Measurements from ENCODE around the gene DAPK2.
"Not testable (repeated sequence)": the region's sequence is repeated elsewhere in the genome, so short reads cannot be mapped to it uniquely, and the experiment has no call there.

DAPK2 gene

DNA sequence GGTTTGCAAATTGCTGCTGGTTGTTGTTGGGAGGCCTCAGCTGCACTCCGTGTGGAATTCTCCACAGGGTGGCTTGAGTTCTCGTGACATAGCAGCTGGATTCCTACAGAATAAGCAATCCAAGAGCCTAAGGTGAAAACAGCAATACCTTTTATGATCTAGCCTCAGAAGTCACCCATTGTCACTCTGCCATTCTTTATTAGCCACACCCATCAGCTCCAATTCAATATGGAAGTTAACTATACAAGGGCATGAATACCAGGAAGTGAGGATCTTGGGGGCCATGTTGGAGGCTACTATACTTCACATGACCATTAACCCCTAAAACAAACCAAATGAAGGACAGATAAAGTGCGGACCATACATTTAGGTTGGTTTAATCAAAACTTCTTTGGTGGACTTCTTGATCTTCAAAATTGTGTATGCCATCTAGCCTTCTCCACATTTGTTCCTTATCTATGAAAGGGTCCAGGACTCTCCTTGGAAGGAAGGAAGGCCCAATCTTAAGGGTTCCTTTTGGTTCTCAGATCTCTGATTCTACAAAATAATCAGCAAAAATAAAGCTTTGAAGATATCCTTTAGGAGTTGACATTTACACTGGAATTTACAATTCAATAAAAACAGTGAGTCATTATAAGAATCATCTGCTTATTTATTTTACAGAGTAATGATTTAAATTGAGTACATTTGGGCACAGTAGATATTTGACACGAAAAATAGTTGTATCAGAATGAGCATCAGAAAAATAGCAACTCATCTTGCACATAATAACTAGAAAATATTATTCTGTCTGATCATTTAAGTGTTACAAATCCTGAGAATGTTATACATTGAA, 25.9 kb upstream of the DAPK2 start:
- H3K4me1 ChIP-seq (ENCODE audit: control insufficient read depth, insufficient read depth, low read length) = peaks cover 15% of the 10 kb centered on the region
- no peaks in the 10 kb centered on the region for H3K9me3 ChIP-seq (ENCODE audit: control insufficient read depth, low read length)
- no peaks in the 10 kb centered on the region for H3K27me3 ChIP-seq (ENCODE audit: control insufficient read depth, insufficient read depth, low read length)
- H3K4me3 ChIP-seq (ENCODE audit: low read length) = no peak overlapping the region
- H3K36me3 ChIP-seq (ENCODE audit: control insufficient read depth, insufficient read depth, low read length) = no peaks in the 10 kb centered on the region
- H3K9ac ChIP-seq (ENCODE audit: low read length) = no peak overlapping the region

DNA sequence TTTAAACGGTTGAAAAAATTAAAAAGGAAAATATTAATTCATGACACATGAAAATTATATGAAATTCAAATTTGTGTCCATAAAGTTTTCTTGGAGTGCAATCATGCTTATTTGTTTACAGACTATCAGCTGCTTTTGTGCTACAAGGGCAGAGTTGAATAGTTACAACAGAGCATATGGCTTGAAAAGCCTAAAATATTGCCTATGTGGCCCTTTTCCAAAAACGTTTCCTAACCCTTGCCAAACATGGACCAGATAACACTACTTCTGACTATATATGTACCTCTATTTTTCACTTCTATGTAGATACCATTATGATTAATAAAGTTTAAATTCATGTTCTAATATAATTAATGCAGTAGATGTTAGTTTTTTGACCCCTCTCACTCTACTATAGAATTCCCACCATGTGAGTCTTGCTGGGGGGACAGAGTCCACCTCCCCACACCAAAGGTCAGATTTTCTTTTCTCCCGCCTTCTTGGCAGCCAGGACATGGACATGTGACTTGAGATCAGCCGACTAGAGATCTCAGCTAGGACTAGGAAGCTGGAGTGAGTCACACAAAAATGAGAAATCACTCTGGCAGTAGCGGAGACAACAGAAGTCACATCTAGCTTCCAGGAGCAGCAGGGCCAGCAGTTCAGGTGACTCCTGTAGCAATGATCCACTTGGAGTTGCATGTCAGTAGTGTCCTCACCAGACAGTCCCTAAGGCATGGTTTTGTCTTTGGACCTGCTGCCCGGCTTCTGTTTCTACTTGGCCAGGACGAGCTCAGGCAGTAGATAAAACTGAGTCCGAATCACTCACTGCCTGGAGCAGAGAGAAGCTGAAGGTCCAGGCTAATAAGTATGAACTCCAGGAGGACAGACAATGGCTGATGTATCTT, 24.9 kb upstream of the DAPK2 start:
- no peaks in the 10 kb centered on the region for H3K36me3 ChIP-seq (ENCODE audit: control insufficient read depth, insufficient read depth, low read length)
- H3K27me3 ChIP-seq (ENCODE audit: control insufficient read depth, insufficient read depth, low read length) = no peaks in the 10 kb centered on the region
- no peaks in the 10 kb centered on the region for H3K9me3 ChIP-seq (ENCODE audit: control insufficient read depth, low read length)
- H3K4me1 ChIP-seq (ENCODE audit: control insufficient read depth, insufficient read depth, low read length) = peaks cover 15% of the 10 kb centered on the region
- H3K9ac ChIP-seq (ENCODE audit: low read length) = no peak overlapping the region
- H3K4me3 ChIP-seq (ENCODE audit: low read length) = no peak overlapping the region

DNA sequence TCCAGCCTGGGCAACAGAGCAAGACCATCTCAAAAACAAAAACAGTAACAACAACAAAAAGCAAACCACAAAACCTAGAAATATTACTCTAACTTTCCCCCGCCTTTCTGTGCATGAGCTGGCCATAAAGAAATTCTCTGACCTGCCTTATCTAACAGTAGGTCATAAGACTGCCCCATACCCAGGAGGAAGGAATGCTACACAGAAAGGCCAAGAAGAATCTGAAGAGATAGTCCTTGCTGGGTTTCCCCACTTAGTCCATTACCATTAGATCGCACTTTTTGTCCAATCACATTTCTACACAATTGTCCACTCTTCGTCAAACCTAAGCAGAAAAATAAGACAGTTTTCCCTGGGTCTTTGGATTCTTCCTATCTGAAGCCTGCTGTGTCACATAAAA, 23.8 kb upstream of the DAPK2 start:
- Histone ChIP-seq H3K36me3 (ENCODE audit: control insufficient read depth, insufficient read depth, low read length) (no peaks in the 10 kb centered on the region), H3K9me3 (ENCODE audit: control insufficient read depth, low read length) (no peaks in the 10 kb centered on the region), H3K9ac (ENCODE audit: low read length) (no peak overlapping the region), H3K4me3 (ENCODE audit: low read length) (no peak overlapping the region), H3K4me1 (ENCODE audit: control insufficient read depth, insufficient read depth, low read length) (peaks cover 15% of the 10 kb centered on the region), H3K27me3 (ENCODE audit: control insufficient read depth, insufficient read depth, low read length) (no peaks in the 10 kb centered on the region)

DNA sequence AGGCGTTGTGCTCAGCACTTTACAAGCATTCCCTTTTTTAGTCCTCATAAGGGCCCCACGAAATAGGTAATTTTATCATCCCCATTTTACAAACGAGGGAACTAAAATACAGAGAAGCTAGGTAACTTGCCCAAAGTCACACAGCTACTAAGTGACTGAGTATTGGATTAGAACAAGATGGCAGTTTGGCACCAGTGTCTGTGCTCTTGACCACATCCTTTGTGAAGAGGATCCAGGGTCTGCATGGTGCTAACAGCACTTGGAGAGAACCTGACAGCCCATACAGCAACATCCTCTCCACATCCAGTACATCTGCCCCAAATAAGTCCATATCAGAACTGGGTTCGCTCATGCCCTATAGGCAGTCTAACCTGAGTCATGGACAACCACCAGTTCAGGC, 21.8 kb upstream of the DAPK2 start:
- H3K4me1 ChIP-seq (ENCODE audit: control insufficient read depth, insufficient read depth, low read length) = peaks cover 15% of the 10 kb centered on the region
- no peak overlapping the region for H3K4me3 ChIP-seq (ENCODE audit: low read length)
- H3K9me3 ChIP-seq (ENCODE audit: control insufficient read depth, low read length) = no peaks in the 10 kb centered on the region
- no peak overlapping the region for H3K9ac ChIP-seq (ENCODE audit: low read length)
- no peaks in the 10 kb centered on the region for H3K36me3 ChIP-seq (ENCODE audit: control insufficient read depth, insufficient read depth, low read length)
- H3K27me3 ChIP-seq (ENCODE audit: control insufficient read depth, insufficient read depth, low read length) = no peaks in the 10 kb centered on the region

DNA sequence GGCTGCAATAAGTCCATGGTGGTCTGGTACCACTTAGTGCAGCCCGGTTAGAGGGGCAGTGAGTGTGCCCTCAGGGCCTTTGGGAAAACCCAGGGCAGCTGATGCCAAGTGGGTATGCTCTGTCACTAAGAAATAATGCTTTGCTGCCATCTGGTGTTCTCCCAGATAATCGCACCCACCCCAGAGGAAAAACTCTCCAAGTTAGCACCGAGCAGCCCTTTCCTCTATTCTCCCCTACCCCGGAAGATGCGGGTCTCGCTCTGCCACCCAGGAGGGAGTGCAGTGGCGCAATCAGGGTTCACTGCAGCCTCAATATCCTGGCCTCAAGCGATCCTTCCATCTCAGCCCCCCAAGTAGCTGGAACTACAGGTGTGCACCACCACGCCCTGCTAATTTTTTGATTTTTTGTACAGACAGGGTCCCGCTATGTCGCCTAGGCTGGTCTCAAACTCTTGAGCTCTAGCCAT, 21.3 kb upstream of the DAPK2 start:
- Histone ChIP-seq H3K4me1 (ENCODE audit: control insufficient read depth, insufficient read depth, low read length) (peaks cover 15% of the 10 kb centered on the region), H3K4me3 (ENCODE audit: low read length) (no peak overlapping the region), H3K9ac (ENCODE audit: low read length) (no peak overlapping the region)

DNA sequence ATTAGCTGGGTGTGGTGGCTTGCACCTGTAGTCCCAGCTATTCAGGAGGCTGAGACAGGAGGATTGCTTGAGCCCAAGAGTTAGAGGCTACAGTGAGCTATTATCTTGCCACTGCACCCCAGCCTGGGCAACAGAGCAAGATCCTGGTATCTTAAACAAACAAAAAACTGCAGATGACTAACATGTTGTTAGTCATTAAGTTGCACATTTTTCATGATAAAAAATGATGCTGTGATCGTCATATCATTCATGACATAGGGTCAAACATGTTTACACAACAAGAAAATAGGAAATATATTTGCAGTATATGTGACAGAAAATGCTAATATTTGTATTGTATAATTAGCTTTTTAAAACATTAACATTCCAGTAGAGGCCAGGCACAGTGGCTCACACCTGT, 20.2 kb upstream of the DAPK2 start:
- H3K9ac ChIP-seq (ENCODE audit: low read length) = no peak overlapping the region
- no peaks in the 10 kb centered on the region for H3K27me3 ChIP-seq (ENCODE audit: control insufficient read depth, insufficient read depth, low read length)
- no peaks in the 10 kb centered on the region for H3K36me3 ChIP-seq (ENCODE audit: control insufficient read depth, insufficient read depth, low read length)
- H3K4me3 ChIP-seq (ENCODE audit: low read length) = no peak overlapping the region
- H3K9me3 ChIP-seq (ENCODE audit: control insufficient read depth, low read length) = no peaks in the 10 kb centered on the region
- peaks cover 6% of the 10 kb centered on the region for H3K4me1 ChIP-seq (ENCODE audit: control insufficient read depth, insufficient read depth, low read length)

More for the DNA sequence above, 21.3 kb upstream of the DAPK2 start:
- Histone ChIP-seq H3K9me3 (ENCODE audit: control insufficient read depth, low read length) (no peaks in the 10 kb centered on the region), H3K36me3 (ENCODE audit: control insufficient read depth, insufficient read depth, low read length) (no peaks in the 10 kb centered on the region), H3K27me3 (ENCODE audit: control insufficient read depth, insufficient read depth, low read length) (no peaks in the 10 kb centered on the region)

DNA sequence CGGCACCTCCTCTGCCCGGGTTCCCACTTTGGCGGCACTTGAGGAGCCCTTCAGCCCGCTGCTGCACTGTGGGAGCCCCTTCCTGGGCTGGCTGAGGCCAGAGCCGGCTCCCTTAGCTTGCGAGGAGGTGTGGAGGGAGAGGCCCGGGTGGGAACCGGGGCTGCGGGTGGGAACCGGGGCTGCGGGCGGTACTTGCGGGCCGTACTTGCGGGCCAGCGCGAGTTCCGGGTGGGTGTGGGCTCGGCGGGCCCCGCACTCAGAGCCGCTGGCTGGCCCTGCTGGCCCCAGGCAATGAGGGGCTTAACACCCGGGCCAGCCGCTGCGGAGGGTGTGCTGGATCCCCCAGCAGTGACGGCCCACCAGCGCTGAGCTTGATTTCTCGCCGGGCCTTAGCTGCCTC, 14.4 kb upstream of the DAPK2 start:
- Histone ChIP-seq H3K36me3 (ENCODE audit: control insufficient read depth, insufficient read depth, low read length) (no peaks in the 10 kb centered on the region), H3K4me1 (ENCODE audit: control insufficient read depth, insufficient read depth, low read length) (no peaks in the 10 kb centered on the region), H3K9me3 (ENCODE audit: control insufficient read depth, low read length) (no peaks in the 10 kb centered on the region), H3K27me3 (ENCODE audit: control insufficient read depth, insufficient read depth, low read length) (no peaks in the 10 kb centered on the region), H3K4me3 (ENCODE audit: low read length) (no peak overlapping the region), H3K9ac (ENCODE audit: low read length) (no peak overlapping the region)

DNA sequence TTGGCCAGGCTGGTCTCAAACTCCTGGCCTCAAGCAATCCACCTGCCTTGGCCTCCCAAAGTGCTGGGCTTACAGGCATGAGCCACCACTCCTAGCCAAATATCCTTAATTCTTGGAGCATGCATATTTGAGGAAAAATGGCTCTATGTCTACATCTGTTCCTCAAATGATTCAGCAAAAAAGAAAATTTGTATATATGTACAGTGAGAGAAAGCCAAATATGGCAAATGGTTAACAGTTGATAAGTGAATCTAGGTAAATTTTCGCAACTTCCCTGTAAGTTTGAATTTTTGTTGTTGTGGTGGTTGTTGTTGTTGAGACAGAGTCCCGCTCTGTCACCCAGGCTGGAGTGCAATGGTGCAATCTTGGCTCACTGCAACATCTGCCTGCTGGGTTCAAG, 12.8 kb upstream of the DAPK2 start:
- H3K9me3 ChIP-seq (ENCODE audit: control insufficient read depth, low read length); H3K4me1 ChIP-seq (ENCODE audit: control insufficient read depth, insufficient read depth, low read length); H3K4me3 ChIP-seq (ENCODE audit: low read length); H3K9ac ChIP-seq (ENCODE audit: low read length); H3K36me3 ChIP-seq (ENCODE audit: control insufficient read depth, insufficient read depth, low read length); H3K27me3 ChIP-seq (ENCODE audit: control insufficient read depth, insufficient read depth, low read length): not testable (repeated sequence)

DNA sequence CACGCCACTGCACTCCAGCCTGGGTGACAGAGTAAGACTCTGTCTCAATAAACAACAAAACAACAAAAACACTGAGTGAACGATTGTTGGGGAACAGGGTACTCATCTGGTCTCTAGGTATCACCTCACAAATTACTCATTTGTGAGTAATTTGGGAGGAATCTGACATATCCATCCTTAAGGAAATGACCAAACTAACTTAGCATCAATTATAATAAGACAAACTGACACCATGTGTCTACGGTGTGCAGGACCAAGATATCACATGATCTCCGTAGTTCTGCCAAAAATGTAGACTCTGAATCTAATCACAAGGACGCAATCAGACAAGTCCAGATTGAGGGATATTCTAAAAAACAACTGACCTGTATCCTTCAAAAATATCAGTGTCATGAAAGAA, 12.0 kb upstream of the DAPK2 start:
- Histone ChIP-seq H3K4me1 (ENCODE audit: control insufficient read depth, insufficient read depth, low read length) (no peaks in the 10 kb centered on the region), H3K4me3 (ENCODE audit: low read length) (no peak overlapping the region), H3K36me3 (ENCODE audit: control insufficient read depth, insufficient read depth, low read length) (no peaks in the 10 kb centered on the region), H3K27me3 (ENCODE audit: control insufficient read depth, insufficient read depth, low read length) (no peaks in the 10 kb centered on the region), H3K9me3 (ENCODE audit: control insufficient read depth, low read length) (no peaks in the 10 kb centered on the region), H3K9ac (ENCODE audit: low read length) (no peak overlapping the region)

DNA sequence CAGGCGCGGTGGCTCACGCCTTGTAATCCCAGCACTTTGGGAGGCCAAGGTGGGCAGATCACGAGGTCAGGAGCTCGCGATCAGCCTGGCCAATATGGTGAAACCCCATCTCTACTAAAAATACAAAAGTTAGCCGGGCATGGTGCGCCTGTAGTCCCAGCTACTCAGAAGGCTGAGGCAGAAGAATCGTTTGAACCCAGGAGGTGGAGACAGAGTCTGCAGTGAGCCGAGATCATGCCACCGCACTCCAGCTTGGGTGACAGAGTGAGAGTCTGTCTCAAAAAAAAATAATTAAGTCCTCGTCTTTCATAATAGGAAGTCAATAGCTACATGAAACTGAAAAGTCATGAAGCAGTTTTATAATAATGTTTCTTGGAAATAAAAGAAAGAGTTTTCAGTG, 7.4 kb upstream of the DAPK2 start:
- H3K9me3 ChIP-seq (ENCODE audit: control insufficient read depth, low read length); H3K4me3 ChIP-seq (ENCODE audit: low read length); H3K9ac ChIP-seq (ENCODE audit: low read length); H3K27me3 ChIP-seq (ENCODE audit: control insufficient read depth, insufficient read depth, low read length); H3K36me3 ChIP-seq (ENCODE audit: control insufficient read depth, insufficient read depth, low read length); H3K4me1 ChIP-seq (ENCODE audit: control insufficient read depth, insufficient read depth, low read length): not testable (repeated sequence)

DNA sequence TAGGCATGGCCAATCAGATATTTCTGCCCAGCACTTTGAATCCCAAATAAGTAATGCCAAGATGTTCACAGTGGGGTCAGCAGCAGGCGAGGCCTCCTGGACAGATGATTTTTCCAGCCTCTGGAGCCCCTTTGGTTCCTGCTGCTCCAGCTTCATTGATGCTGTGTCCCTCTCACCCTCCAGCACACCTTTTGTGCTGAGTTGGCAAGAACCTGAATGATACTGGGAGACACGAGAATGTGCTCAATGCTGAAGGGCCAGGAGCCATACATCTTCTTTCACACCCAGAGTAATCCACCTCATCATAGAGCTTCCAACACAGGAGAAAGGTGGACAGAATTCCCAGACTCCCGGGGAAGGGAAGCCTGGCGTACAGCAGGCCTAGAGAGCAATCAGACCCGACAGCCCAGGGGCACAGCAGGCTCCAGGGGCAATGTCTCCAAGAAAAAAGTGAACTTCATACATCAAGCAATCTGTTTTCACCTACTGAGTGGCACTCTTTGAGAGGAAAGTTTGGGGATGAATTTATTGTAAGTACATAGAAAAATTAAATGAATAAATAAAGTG, 6.7 kb upstream of the DAPK2 start:
- H3K9ac ChIP-seq (ENCODE audit: low read length) = no peak overlapping the region
- H3K9me3 ChIP-seq (ENCODE audit: control insufficient read depth, low read length) = no peaks in the 10 kb centered on the region
- no peak overlapping the region for H3K4me3 ChIP-seq (ENCODE audit: low read length)
- H3K27me3 ChIP-seq (ENCODE audit: control insufficient read depth, insufficient read depth, low read length) = no peaks in the 10 kb centered on the region
- H3K4me1 ChIP-seq (ENCODE audit: control insufficient read depth, insufficient read depth, low read length) = peaks cover 7% of the 10 kb centered on the region
- H3K36me3 ChIP-seq (ENCODE audit: control insufficient read depth, insufficient read depth, low read length) = no peaks in the 10 kb centered on the region
